SK-N-SH (cell line): ENCODE measurements around the gene WBP2NL. TPM values are rescaled to one million over a fixed set of nuclear protein-coding genes. Genes with fewer than 3 reads are reported as not detected.

Source experiments
- CTCF ChIA-PET: fragments of 300-600, 350-600 bp; formaldehyde crosslinking; extraction: SDS; loops from one replicate; lab custom pipeline; 2021; lab: Yijun Ruan, JAX
- POLR2A ChIA-PET: fragments of 350-600 bp; sonication (Branson Sonifier 250); formaldehyde crosslinking; extraction: SDS; loops from one replicate; lab custom pipeline; 2020; ENCODE audit warnings: antibody characterized with exemption, inconsistent platforms; lab: Yijun Ruan, JAX
- DNase-seq: peaks from one replicate; pipeline ENCODE4 v3.0.0; 2012
- H2AFZ ChIP-seq: fragments of 200-600 bp; sonication (generic); 2 replicates; pipeline ENCODE4 v1.8.1; 2016; ENCODE audit warnings: antibody characterized with exemption, mild to moderate bottlenecking, low read depth
- H3F3A ChIP-seq: fragments of 200-600 bp; sonication (generic); replicated peaks from 2 replicates; pipeline ENCODE3; 2016; ENCODE audit warnings: antibody characterized with exemption, mild to moderate bottlenecking; ENCODE audit not compliant: insufficient read depth
- H3K27ac ChIP-seq, 2 experiments: fragments of 200-500 bp in 1 of 2; fragments of 200-600 bp in 1 of 2; sonication (Bioruptor generic) in 1 of 2; sonication (generic), shearing (Covaris generic) in 1 of 2; 2 replicates each; pipeline versions ENCODE4 v1.5.1 to v1.6.1; 2014 to 2016; ENCODE audit warnings: low read depth in 2 of 2, inconsistent platforms in 1 of 2, low read length in 1 of 2, mild to moderate bottlenecking in 1 of 2, mixed read lengths in 1 of 2
- H3K27me3 ChIP-seq: fragments of 200-600 bp; sonication (generic), shearing (Covaris generic); 2 replicates; pipeline ENCODE4 v1.6.1; 2016; ENCODE audit warnings: mixed run types; ENCODE audit not compliant: insufficient read depth
- H3K36me3 ChIP-seq, 2 experiments: fragments of 200-500 bp in 1 of 2; fragments of 200-600 bp in 1 of 2; sonication (Bioruptor generic) in 1 of 2; sonication (generic) in 1 of 2; replicated peaks in 1 of 2; 2 replicates each; pipeline versions ENCODE3 to v1.5.1; 2014 to 2016; ENCODE audit warnings: low read length in 1 of 2, mild to moderate bottlenecking in 1 of 2; ENCODE audit not compliant: insufficient read depth in 2 of 2, control insufficient read depth in 1 of 2
- H3K4me1 ChIP-seq, 2 experiments: fragments of 200-500 bp in 1 of 2; fragments of 200-600 bp in 1 of 2; sonication (Bioruptor generic) in 1 of 2; sonication (generic), shearing (Covaris generic) in 1 of 2; 2 replicates each; pipeline versions ENCODE4 v1.5.1 to v1.6.1; 2014 to 2016; ENCODE audit warnings: low read depth in 1 of 2, low read length in 1 of 2, mixed run types in 1 of 2; ENCODE audit not compliant: insufficient read depth in 2 of 2, control insufficient read depth in 1 of 2
- H3K4me2 ChIP-seq: fragments of 200-600 bp; sonication (generic), shearing (Covaris generic); 2 replicates; pipeline ENCODE4 v1.6.1; 2017; ENCODE audit warnings: mixed run types
- H3K4me3 ChIP-seq, 2 experiments: fragments of 200-500 bp in 1 of 2; fragments of 200-600 bp in 1 of 2; sonication (Bioruptor generic) in 1 of 2; sonication (generic), shearing (Covaris generic) in 1 of 2; 2 replicates each; pipeline versions ENCODE4 v1.5.1 to v1.8.1; 2014 to 2016; ENCODE audit warnings: low read depth in 2 of 2, inconsistent platforms in 1 of 2, low read length in 1 of 2, mild to moderate bottlenecking in 1 of 2, mixed read lengths in 1 of 2, moderate library complexity in 1 of 2
- H3K79me2 ChIP-seq: fragments of 200-600 bp; sonication (generic); 2 replicates; pipeline ENCODE4 v1.8.1; 2017; ENCODE audit warnings: mild to moderate bottlenecking; ENCODE audit not compliant: insufficient read depth
- H3K9ac ChIP-seq: fragments of 200-600 bp; sonication (generic); 2 replicates; pipeline ENCODE4 v1.6.1; 2017; ENCODE audit warnings: mixed run types
- H3K9me2 ChIP-seq: fragments of 200-600 bp; sonication (generic); 2 replicates; pipeline ENCODE4 v1.6.1; 2017; ENCODE audit warnings: mixed run types
- H3K9me3 ChIP-seq: fragments of 200-600 bp; sonication (generic); 2 replicates; pipeline ENCODE4 v1.6.1; 2017; ENCODE audit warnings: mixed run types, mild to moderate bottlenecking, moderate library complexity
- H4K20me1 ChIP-seq: fragments of 200-600 bp; sonication (generic); 2 replicates; pipeline ENCODE4 v1.6.1; 2017; ENCODE audit warnings: mild to moderate bottlenecking, mixed run types; ENCODE audit not compliant: insufficient read depth
- CHD2 ChIP-seq: fragments of 150-350 bp; IDR thresholded peaks from 2 replicates; pipeline ENCODE4 v1.6.1; 2018; ENCODE audit warnings: low read length; ENCODE audit not compliant: partially characterized antibody
- CTCF ChIP-seq: fragments of 200-600 bp; sonication (generic); IDR thresholded peaks from 2 replicates; pipeline ENCODE4 v1.6.1; 2017; ENCODE audit warnings: antibody characterized with exemption, mild to moderate bottlenecking, moderate library complexity
- EP300 ChIP-seq, 2 experiments: IDR thresholded peaks; 2 replicates each; pipeline versions ENCODE4 v1.4.0 to v1.6.1; 2012; ENCODE audit warnings: borderline replicate concordance in 1 of 2, low read depth in 1 of 2, low read length in 1 of 2
- EZH2phosphoT487 ChIP-seq: fragments of 200-600 bp; sonication (generic); IDR thresholded peaks from 2 replicates; pipeline ENCODE4 v1.6.1; 2017; ENCODE audit warnings: low read depth, mixed run types, mild to moderate bottlenecking, antibody characterized with exemption, moderate library complexity, borderline replicate concordance
- FOSL2 ChIP-seq: IDR thresholded peaks from 2 replicates; pipeline ENCODE4 v1.4.0; 2012; ENCODE audit warnings: low read depth, mild to moderate bottlenecking, moderate library complexity, borderline replicate concordance
- FOXM1 ChIP-seq: IDR thresholded peaks from 2 replicates; pipeline ENCODE4 v1.4.0; 2012; ENCODE audit warnings: low read depth, mild to moderate bottlenecking
- GABPA ChIP-seq: IDR thresholded peaks from 2 replicates; pipeline ENCODE4 v1.4.0; 2012; ENCODE audit warnings: low read depth, mild to moderate bottlenecking
- GATA2 ChIP-seq: sonication (generic); formaldehyde crosslinking; IDR thresholded peaks from 2 replicates; pipeline ENCODE4 v1.5.0; 2020; ENCODE audit warnings: mild to moderate bottlenecking, missing genetic modification reagents
- IRF3 ChIP-seq: fragments of 150-350 bp; IDR thresholded peaks from 2 replicates; pipeline ENCODE4 v1.6.1; 2016; ENCODE audit warnings: mild to moderate bottlenecking, low read depth, low read length
- JUND ChIP-seq: IDR thresholded peaks from 2 replicates; pipeline ENCODE4 v1.4.0; 2012
- MXI1 ChIP-seq: IDR thresholded peaks from 2 replicates; pipeline ENCODE4 v1.6.1; 2012; ENCODE audit warnings: mild to moderate bottlenecking, low read depth, low read length, improper control_type of control experiment
- NFIC ChIP-seq: IDR thresholded peaks from 2 replicates; pipeline ENCODE4 v1.4.0; 2012; ENCODE audit warnings: borderline replicate concordance
- PBX3 ChIP-seq: IDR thresholded peaks from 2 replicates; pipeline ENCODE4; 2012
- RAD21 ChIP-seq: IDR thresholded peaks from 2 replicates; pipeline ENCODE4 v1.6.1; 2012; ENCODE audit warnings: mild to moderate bottlenecking, low read length
- RCOR1 ChIP-seq: fragments of 150-350 bp; IDR thresholded peaks from 2 replicates; pipeline ENCODE4 v1.6.1; 2017; ENCODE audit warnings: antibody characterized with exemption, low read length
- SIN3A ChIP-seq: IDR thresholded peaks from 2 replicates; pipeline ENCODE4 v1.6.1; 2012; ENCODE audit warnings: low read depth, mild to moderate bottlenecking, low read length, moderate library complexity, borderline replicate concordance
- SMC3 ChIP-seq: IDR thresholded peaks from 2 replicates; pipeline ENCODE4 v1.6.1; 2012; ENCODE audit warnings: low read depth, low read length, improper control_type of control experiment
- TEAD4 ChIP-seq: IDR thresholded peaks from 2 replicates; pipeline ENCODE4 v1.4.0; 2012; ENCODE audit warnings: mild to moderate bottlenecking, borderline replicate concordance; ENCODE audit not compliant: insufficient read depth
- USF1 ChIP-seq: IDR thresholded peaks from 2 replicates; pipeline ENCODE4 v1.4.0; 2012; ENCODE audit warnings: low read depth, borderline replicate concordance
- ZBTB33 ChIP-seq: IDR thresholded peaks from 2 replicates; pipeline ENCODE4 v1.4.0; 2012; ENCODE audit warnings: low read depth, borderline replicate concordance
- WGBS: methylation state at CpG from one replicate; pipeline ENCODE4 v1.1.6; 2017; ENCODE audit warnings: low lambda C conversion rate; 5-methylcytosine and 5-hydroxymethylcytosine counted together
- polyA plus RNA-seq, 3 experiments: library from polyadenylated mRNA; depleted of rRNA; stranded (reverse); fragments of >200 nt; gene quantifications; 2 replicates each; pipeline ENCODE4 v1.2.3, GENCODE V29; 2012

Gene WBP2NL
- polyA plus RNA-seq, 1 of the 3 experiments (the other 2 are of a cell fraction): 0.07 TPM

GRCh38 chr22:41966225-41966606 lies 32.4 kb upstream of the WBP2NL start:
- Histone ChIP-seq H3F3A (no peaks in the 10 kb centered on the region), H3K9me3 (no peaks in the 10 kb centered on the region), H3K79me2 (no peaks in the 10 kb centered on the region), H3K27ac (no peak overlapping the region), H3K36me3 (no peaks in the 10 kb centered on the region), H3K4me3 (no peak overlapping the region), H3K27me3 (no peaks in the 10 kb centered on the region), H3K4me1 (peaks cover 0 to 10% of the 10 kb centered on the region in 2 experiments; a peak in 1 of 4 replicates), H3K9ac (no peak overlapping the region), H3K9me2 (no peaks in the 10 kb centered on the region), H4K20me1 (no peaks in the 10 kb centered on the region), H3K4me2 (no peak overlapping the region), H2AFZ (no peak overlapping the region)
- no peak for DNase-seq
- TF ChIP-seq JUND: no peak
- TF ChIP-seq SMC3: no peak
- no peak for TF ChIP-seq USF1
- TF ChIP-seq CTCF: no peak
- TF ChIP-seq RAD21: no peak
- TF ChIP-seq ZBTB33: no peak
- no peak for TF ChIP-seq EZH2phosphoT487
- no peak for TF ChIP-seq CHD2
- TF ChIP-seq MXI1: no peak
- no peak for TF ChIP-seq TEAD4
- TF ChIP-seq RCOR1: no peak
- no peak for TF ChIP-seq NFIC
- no peak for TF ChIP-seq SIN3A
- TF ChIP-seq FOSL2: no peak
- TF ChIP-seq GABPA: no peak
- TF ChIP-seq EP300 (IDR thresholded peaks at IDR 0.05; ENCODE audit: borderline replicate concordance in 1 of 2, low read depth in 1 of 2, low read length in 1 of 2): no peak
- TF ChIP-seq PBX3: no peak
- TF ChIP-seq FOXM1: no peak
- no peak for TF ChIP-seq IRF3
- TF ChIP-seq GATA2 (CRISPR knock-in tag): no peak
- CTCF ChIA-PET: interaction anchor here (1.2 to 1.8 kb wide), 2 partner anchors 13 to 15 kb away, joined by 4 to 6 read pairs; no protein-coding TSS in a partner anchor
- POLR2A ChIA-PET: interaction anchor here (0.6 kb wide), 1 partner anchor 284 kb away, joined by 3 read pairs; no protein-coding TSS in a partner anchor
- 81% methylated on average over 2 of the region's 2 CpGs for WGBS
